NCI-H2171 (cell line): ENCODE data around the gene RNASET2.

ENCODE experiments used
- DNase-seq: peaks from one replicate; lab custom pipeline; 2025; lab: John Stamatoyannopoulos, UW

Gene RNASET2

DNA sequence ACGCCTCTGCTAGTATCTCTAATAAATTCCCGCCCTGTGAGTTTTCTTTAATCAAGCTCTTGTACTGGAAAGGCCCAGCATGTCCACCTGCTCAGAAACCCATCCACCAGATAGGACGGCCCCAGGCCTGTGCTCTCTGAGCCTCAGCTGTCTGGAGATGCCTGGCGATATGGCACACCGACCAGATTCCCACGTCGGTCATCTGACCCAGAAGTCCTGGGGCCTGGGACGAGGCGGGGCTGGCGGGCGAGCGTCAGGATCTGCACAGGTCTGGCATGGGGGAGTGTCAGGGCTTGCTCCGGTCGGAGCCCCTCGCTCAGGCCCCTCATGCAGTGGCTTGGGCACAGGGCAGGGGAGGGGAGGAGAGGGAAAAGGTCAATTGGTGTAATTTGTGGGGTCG is 10.2 kb downstream of the RNASET2 start:
- no peak for DNase-seq

- no peak for DNase-seq
Observed at GRCh38 chr6:166944666-166945256, 11.6 kb downstream of the RNASET2 start.

- no peak for DNase-seq
Observed at GRCh38 chr6:166942393-166943168, 13.8 kb downstream of the RNASET2 start.

DNA sequence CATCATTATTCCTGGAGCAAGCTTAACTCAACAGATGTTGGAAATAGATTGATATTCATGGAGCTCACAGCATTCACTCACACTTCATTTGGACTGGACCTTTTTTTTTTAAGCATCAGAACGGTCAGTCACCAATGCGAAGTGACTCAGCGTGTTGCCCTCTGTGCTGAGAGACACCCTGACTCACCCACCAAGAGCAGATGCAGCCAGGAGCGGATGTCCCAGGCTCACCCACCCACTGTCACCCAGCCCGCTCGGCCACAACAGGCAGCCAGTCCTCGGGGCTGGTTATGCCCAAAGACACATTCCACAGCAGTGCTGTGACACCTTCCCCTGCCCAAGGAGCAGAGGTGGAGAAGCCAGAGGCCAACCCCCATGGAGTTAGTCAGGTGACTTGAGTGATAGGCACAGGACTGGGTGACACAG is 15.7 kb downstream of the RNASET2 start:
- no peak for DNase-seq

GRCh38 chr6:166939894-166940293 is 16.5 kb downstream of the RNASET2 start:
- no peak for DNase-seq

GRCh38 chr6:166939345-166939744 is 17.0 kb downstream of the RNASET2 start:
- no peak for DNase-seq

- DNase-seq: no peak
Observed at GRCh38 chr6:166938704-166939103, 17.6 kb downstream of the RNASET2 start.

- DNase-seq: no peak
Observed at GRCh38 chr6:166938150-166938549, 18.2 kb downstream of the RNASET2 start.

GRCh38 chr6:166937746-166938145 is 18.6 kb downstream of the RNASET2 start:
- DNase-seq: no peak

DNA sequence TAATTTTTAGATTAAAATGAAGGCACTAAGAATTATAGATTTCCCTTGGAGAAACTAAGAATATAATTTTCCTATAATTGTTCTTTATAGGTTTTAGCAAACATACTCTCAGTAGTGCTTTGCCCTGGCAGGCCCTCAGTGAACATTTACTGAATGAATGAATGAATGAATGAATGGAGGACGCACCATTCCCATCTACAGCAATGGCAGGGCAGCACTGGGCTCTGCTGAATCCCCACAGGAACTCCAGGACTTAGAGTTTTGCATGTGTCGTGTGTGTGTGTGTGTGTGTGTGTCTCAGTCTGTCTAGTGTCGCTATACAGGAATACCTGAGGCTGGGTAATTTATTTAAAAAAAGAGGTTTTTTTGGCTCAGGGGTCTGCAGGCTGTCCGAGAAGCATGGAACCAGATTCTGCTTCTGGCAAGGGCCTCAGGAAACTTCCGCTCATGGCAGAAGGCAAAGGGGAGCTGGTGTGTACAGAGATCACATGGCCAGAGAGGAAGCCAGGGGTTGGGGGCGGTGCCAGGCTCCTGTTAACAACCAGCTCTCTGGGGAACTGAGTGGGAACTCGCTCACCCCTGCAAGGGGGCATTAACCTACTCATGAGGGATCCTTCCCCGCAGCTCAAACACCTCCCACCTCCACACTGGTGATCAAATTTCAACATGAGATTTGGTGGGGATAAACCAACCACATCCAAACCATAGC is 20.1 kb downstream of the RNASET2 start:
- DNase-seq: peak; percentile 78

DNA sequence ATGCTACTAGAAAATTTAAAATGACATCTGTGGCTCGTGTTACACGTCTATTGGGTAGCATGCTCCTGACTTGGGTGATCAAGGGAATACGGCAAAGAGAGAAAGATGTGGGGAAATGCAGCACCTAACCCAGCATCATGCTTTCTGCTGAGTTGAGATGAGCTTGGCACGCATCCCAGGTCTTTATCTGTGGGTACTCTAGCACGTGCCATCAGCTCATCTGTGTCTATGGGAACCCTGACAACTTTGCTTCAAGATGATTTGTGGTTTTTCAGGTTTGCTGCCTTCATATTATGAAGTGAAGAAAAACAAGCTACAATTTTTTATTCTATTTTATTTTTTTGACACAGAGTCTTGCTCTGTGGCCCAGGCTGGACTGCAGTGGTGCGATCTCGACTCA is 21.0 kb downstream of the RNASET2 start:
- DNase-seq: no peak

GRCh38 chr6:166934174-166934573 is 22.2 kb downstream of the RNASET2 start:
- DNase-seq: no peak

GRCh38 chr6:166933396-166933795 is 23.0 kb downstream of the RNASET2 start:
- no peak for DNase-seq

DNA sequence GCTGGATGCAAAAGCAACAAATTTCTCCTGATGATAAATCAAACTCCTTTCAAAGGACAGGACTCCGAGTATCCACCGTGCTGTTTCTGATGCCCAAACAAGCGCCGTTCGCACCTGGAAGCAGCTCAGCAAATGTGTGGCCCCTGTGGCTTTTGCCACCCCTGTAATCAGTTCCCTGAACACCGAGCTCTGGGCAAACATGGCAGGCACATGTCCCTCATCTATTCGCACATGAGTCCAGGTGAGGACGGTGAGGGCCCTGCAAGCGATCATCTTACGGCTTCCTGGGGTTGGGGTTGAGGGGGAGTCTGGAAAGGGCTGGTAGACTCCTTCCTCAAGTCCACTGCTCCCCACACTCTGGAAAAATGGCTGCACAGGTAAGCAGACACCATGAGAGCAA is 23.7 kb downstream of the RNASET2 start:
- no peak for DNase-seq

- DNase-seq: no peak
Observed at GRCh38 chr6:166932116-166932515, 24.2 kb downstream of the RNASET2 start.

DNA sequence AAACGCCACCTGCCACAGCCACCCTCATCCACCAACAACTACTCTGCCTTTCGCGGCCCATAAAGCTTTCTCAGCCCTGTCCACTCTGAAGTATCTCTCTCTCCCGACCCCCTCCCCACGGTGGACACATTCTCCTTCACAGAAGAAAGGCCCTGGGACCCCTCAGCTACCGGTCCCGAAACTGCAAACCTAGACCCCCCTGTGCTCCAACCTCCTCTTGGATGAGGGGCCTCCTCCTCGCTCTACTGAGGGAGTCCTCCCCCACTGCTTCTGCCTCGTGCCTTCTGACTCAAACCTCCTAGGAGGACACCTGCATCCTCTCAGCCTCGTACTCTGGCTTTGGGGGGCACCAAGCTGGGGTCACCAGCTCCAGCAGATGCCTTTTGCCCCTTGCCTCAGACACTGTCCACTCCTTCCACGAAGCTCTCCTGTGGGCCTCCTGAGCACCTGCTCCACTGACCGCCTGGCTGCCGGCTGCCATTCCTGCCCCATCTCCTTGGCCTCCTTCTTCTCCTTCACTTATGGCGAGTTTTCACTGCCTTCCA is 24.9 kb downstream of the RNASET2 start:
- DNase-seq: no peak

DNA sequence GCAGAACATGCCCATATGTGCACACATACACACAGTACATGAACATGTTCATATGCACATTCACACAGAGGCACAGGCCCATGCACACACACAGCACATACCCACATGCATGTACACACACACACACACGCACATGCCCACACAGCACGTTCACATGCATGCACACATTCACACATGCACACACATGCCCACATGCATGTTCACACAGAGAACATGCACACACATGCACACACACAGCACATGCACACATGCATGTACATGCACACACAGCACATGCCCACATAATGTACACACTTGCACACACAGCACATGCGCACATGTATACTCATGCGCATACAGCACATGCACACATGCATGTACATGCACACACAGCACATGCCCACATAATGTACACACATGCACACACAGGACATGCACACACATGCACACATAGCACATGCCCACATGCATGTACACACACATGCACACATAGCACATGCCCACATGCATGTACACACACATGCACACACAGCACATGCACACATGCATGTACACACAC is 25.9 kb downstream of the RNASET2 start:
- no peak for DNase-seq

GRCh38 chr6:166929542-166930189 is 26.7 kb downstream of the RNASET2 start:
- no peak for DNase-seq

- no peak for DNase-seq
Observed at GRCh38 chr6:166928644-166929541, 27.5 kb downstream of the RNASET2 start.

- no peak for DNase-seq
Observed at GRCh38 chr6:166927935-166928643, 28.3 kb downstream of the RNASET2 start.
